ENCODE results near the gene FMO5.

- TF ChIP-seq EP300 (IDR thresholded peaks at IDR 0.05) (no peak), POLR2A (IDR thresholded peaks at IDR 0.05) (no peak), POLR2AphosphoS5 (IDR thresholded peaks at IDR 0.05) (no peak)
- TF ChIP-seq, protein P1, sequence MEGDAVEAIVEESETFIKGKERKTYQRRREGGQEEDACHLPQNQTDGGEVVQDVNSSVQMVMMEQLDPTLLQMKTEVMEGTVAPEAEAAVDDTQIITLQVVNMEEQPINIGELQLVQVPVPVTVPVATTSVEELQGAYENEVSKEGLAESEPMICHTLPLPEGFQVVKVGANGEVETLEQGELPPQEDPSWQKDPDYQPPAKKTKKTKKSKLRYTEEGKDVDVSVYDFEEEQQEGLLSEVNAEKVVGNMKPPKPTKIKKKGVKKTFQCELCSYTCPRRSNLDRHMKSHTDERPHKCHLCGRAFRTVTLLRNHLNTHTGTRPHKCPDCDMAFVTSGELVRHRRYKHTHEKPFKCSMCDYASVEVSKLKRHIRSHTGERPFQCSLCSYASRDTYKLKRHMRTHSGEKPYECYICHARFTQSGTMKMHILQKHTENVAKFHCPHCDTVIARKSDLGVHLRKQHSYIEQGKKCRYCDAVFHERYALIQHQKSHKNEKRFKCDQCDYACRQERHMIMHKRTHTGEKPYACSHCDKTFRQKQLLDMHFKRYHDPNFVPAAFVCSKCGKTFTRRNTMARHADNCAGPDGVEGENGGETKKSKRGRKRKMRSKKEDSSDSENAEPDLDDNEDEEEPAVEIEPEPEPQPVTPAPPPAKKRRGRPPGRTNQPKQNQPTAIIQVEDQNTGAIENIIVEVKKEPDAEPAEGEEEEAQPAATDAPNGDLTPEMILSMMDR (IDR thresholded peaks at IDR 0.05): no peak
Observed at GRCh38 chr1:147223740-147224615, 1.2 kb downstream of the FMO5 start.
